ENCODE measurements around the gene PCK2. TPM values are rescaled to one million over a fixed set of nuclear protein-coding genes. Genes with fewer than 3 reads are reported as not detected.

PCK2 gene
- total and polyA plus RNA-seq, 2 of the 13 experiments (the other 11 are each of a cell fraction or from before 2014, with no cell fraction given): 129 to 272 TPM

GRCh38 chr14:24146978-24147760 is 53.1 kb downstream of the PCK2 start, which contains the start of gene RNF31 (continued):
- TF ChIP-seq DMTF1 (CRISPR knock-in tag; IDR thresholded peaks at IDR 0.05): no peak
- peak; percentile 10 for TF ChIP-seq ZMAT3 (CRISPR knock-in tag; conservative IDR thresholded peaks at IDR 0.05)
- no peak for TF ChIP-seq CBX2 (IDR thresholded peaks at IDR 0.05; ENCODE audit: low read depth, low read length)
- TF ChIP-seq CBX2 (CRISPR knock-in tag; IDR thresholded peaks at IDR 0.05; ENCODE audit: low read depth): no peak
- TF ChIP-seq GPBP1L1 (CRISPR knock-in tag; IDR thresholded peaks at IDR 0.05): no peak
- no peak for TF ChIP-seq KLF9 (CRISPR knock-in tag; IDR thresholded peaks at IDR 0.05; ENCODE audit: low read depth)
- no peak; the same call in 1 of the 2 replicates for TF ChIP-seq ZSCAN22 (CRISPR knock-in tag; IDR thresholded peaks at IDR 0.05)
- 0 out of 2 replicates have a peak, but pooled peaks have one; percentile 22 for TF ChIP-seq ZNF776 (CRISPR knock-in tag; IDR thresholded peaks at IDR 0.05)
- peak in 1 of 2 experiments; percentile 67; a peak in 2 of 4 replicates for TF ChIP-seq POLR2A (IDR thresholded peaks at IDR 0.05; ENCODE audit: insufficient read depth in 1 of 2, low read depth in 2 of 2, low read length in 2 of 2)
- no peak; the same call in 1 of the 2 replicates for TF ChIP-seq ZNF839 (CRISPR knock-in tag; IDR thresholded peaks at IDR 0.05; ENCODE audit: borderline replicate concordance)
- peak; percentile 82 for TF ChIP-seq KAT7 (CRISPR knock-in tag; IDR thresholded peaks at IDR 0.05; ENCODE audit: borderline replicate concordance)
- peak; percentile 99 for TF ChIP-seq ZNF550 (CRISPR knock-in tag; IDR thresholded peaks at IDR 0.05; ENCODE audit: borderline replicate concordance)
- TF ChIP-seq PREB (CRISPR knock-in tag; IDR thresholded peaks at IDR 0.05): peak; percentile 93; the same call in 1 of the 2 replicates
- no peak; the same call in 1 of the 2 replicates for TF ChIP-seq ZNF124 (CRISPR knock-in tag; IDR thresholded peaks at IDR 0.05)
- no peak for TF ChIP-seq GLI4 (CRISPR knock-in tag; IDR thresholded peaks at IDR 0.05; ENCODE audit: borderline replicate concordance)
- TF ChIP-seq AGO2 (optimal IDR thresholded peaks at IDR 0.05; ENCODE audit: low read depth, low read length): peak; percentile 84
- peak; percentile 66; the same call in 1 of the 2 replicates for TF ChIP-seq MEF2D (CRISPR knock-in tag; IDR thresholded peaks at IDR 0.05)
- peak; percentile 37 for TF ChIP-seq MNT (IDR thresholded peaks at IDR 0.05)
- TF ChIP-seq ZNF101 (CRISPR knock-in tag; IDR thresholded peaks at IDR 0.05; ENCODE audit: borderline replicate concordance, low read depth): no peak; the same call in 1 of the 2 replicates
- TF ChIP-seq ZNF605 (CRISPR knock-in tag; IDR thresholded peaks at IDR 0.05): no peak
- TF ChIP-seq HIC2 (CRISPR knock-in tag; IDR thresholded peaks at IDR 0.05; ENCODE audit: low read depth): peak; percentile 66; the same call in 1 of the 2 replicates
- no peak for TF ChIP-seq ZNF234 (CRISPR knock-in tag; conservative IDR thresholded peaks at IDR 0.05)
